WTC11 (cell line): ENCODE data around the gene TMEM235. TPM values are rescaled to one million over a fixed set of nuclear protein-coding genes. Genes with fewer than 3 reads are reported as not detected.

Source experiments
- CREB1 ChIP-seq: sonication (generic); formaldehyde crosslinking; IDR thresholded peaks from 2 replicates; pipeline ENCODE4 v1.8.0; 2023; ENCODE audit warnings: mild to moderate bottlenecking, missing genetic modification reagents
- ELF4 ChIP-seq: sonication (generic); formaldehyde crosslinking; IDR thresholded peaks from 2 replicates; pipeline ENCODE4 v1.8.1; 2022; ENCODE audit warnings: low read depth, mild to moderate bottlenecking, moderate library complexity, missing genetic modification reagents
- EMX1 ChIP-seq: fragments of 250-450 bp; sonication (Bioruptor Pico); IDR thresholded peaks from 2 replicates; pipeline ENCODE4 v1.8.0; 2021; ENCODE audit warnings: mild to moderate bottlenecking
- ETV6 ChIP-seq: sonication (generic); formaldehyde crosslinking; IDR thresholded peaks from 2 replicates; pipeline ENCODE4 v1.8.1; 2022; ENCODE audit warnings: mild to moderate bottlenecking, missing genetic modification reagents
- FOXK1 ChIP-seq: sonication (generic); formaldehyde crosslinking; IDR thresholded peaks from 2 replicates; pipeline ENCODE4 v1.8.0; 2022; ENCODE audit warnings: mild to moderate bottlenecking, moderate library complexity, missing genetic modification reagents
- FOXP1 ChIP-seq: sonication (generic); formaldehyde crosslinking; IDR thresholded peaks from 2 replicates; pipeline ENCODE4 v1.8.0; 2022; ENCODE audit warnings: missing genetic modification reagents, mild to moderate bottlenecking, moderate library complexity, borderline replicate concordance
- GABPB1 ChIP-seq: sonication (generic); formaldehyde crosslinking; IDR thresholded peaks from 2 replicates; pipeline ENCODE4 v1.8.1; 2023; ENCODE audit warnings: mild to moderate bottlenecking, missing genetic modification reagents
- GRHL2 ChIP-seq: fragments of 250-450 bp; sonication (Bioruptor Pico); IDR thresholded peaks from 2 replicates; pipeline ENCODE4 v1.8.0; 2022; ENCODE audit warnings: mild to moderate bottlenecking, moderate library complexity; ENCODE audit not compliant: insufficient replicate concordance, severe bottlenecking
- GTF2I ChIP-seq: fragments of 250-450 bp; sonication (Bioruptor Pico); conservative IDR thresholded peaks from 2 replicates; pipeline ENCODE4 v1.4.0; 2021; ENCODE audit warnings: mild to moderate bottlenecking
- HMGA2 ChIP-seq: fragments of 250-450 bp; sonication (Bioruptor Pico); IDR thresholded peaks from 2 replicates; pipeline ENCODE4 v1.4.0; 2021; ENCODE audit warnings: mild to moderate bottlenecking, moderate library complexity
- JUN ChIP-seq: sonication (generic); formaldehyde crosslinking; IDR thresholded peaks from 2 replicates; pipeline ENCODE4 v1.8.0; 2023; ENCODE audit warnings: mild to moderate bottlenecking, missing genetic modification reagents
- NFATC4 ChIP-seq: fragments of 250-450 bp; sonication (Bioruptor Pico); IDR thresholded peaks from 2 replicates; pipeline ENCODE4 v1.9.0; 2021; ENCODE audit warnings: mild to moderate bottlenecking
- SP1 ChIP-seq: sonication (generic); formaldehyde crosslinking; conservative IDR thresholded peaks from 2 replicates; pipeline ENCODE4 v1.8.1; 2022; ENCODE audit warnings: missing genetic modification reagents
- TEAD1 ChIP-seq: sonication (generic); formaldehyde crosslinking; IDR thresholded peaks from 2 replicates; pipeline ENCODE4 v1.8.0; 2022; ENCODE audit warnings: mild to moderate bottlenecking, missing genetic modification reagents
- TEAD4 ChIP-seq: sonication (generic); formaldehyde crosslinking; IDR thresholded peaks from 2 replicates; pipeline ENCODE4 v1.8.0; 2022; ENCODE audit warnings: mild to moderate bottlenecking, missing genetic modification reagents
- USF1 ChIP-seq: sonication (generic); formaldehyde crosslinking; IDR thresholded peaks from 2 replicates; pipeline ENCODE4 v1.8.0; 2022; ENCODE audit warnings: mild to moderate bottlenecking, missing genetic modification reagents
- ZNF219 ChIP-seq: sonication (generic); formaldehyde crosslinking; IDR thresholded peaks from 2 replicates; pipeline ENCODE4 v1.8.0; 2023; ENCODE audit warnings: missing genetic modification reagents, mild to moderate bottlenecking, borderline replicate concordance
- ZNF263 ChIP-seq: sonication (generic); formaldehyde crosslinking; IDR thresholded peaks from 2 replicates; pipeline ENCODE4 v1.8.1; 2022; ENCODE audit warnings: low read depth, mild to moderate bottlenecking, moderate library complexity, missing genetic modification reagents
- ZNF416 ChIP-seq: fragments of 250-450 bp; sonication (Bioruptor Pico); IDR thresholded peaks from 2 replicates; pipeline ENCODE4 v1.9.0; 2021; ENCODE audit warnings: mild to moderate bottlenecking, inconsistent platforms
- ZNF423 ChIP-seq: fragments of 250-450 bp; sonication (Bioruptor Pico); IDR thresholded peaks from 2 replicates; pipeline ENCODE4 v2.1.2; 2022; ENCODE audit warnings: mild to moderate bottlenecking, moderate library complexity
- ZNF532 ChIP-seq: fragments of 250-450 bp; sonication (Bioruptor Pico); IDR thresholded peaks from 2 replicates; pipeline ENCODE4 v1.9.0; 2021; ENCODE audit warnings: mild to moderate bottlenecking, borderline replicate concordance
- total RNA-seq: library from RNA; stranded (reverse); gene quantifications from 3 replicates; pipeline ENCODE4 v1.2.3, GENCODE V29; 2021
- TF ChIP-seq, protein P1 (sequence below): sonication (generic); formaldehyde crosslinking; IDR thresholded peaks from 2 replicates; pipeline ENCODE4 v1.8.0; 2022; ENCODE audit warnings: mild to moderate bottlenecking, missing genetic modification reagents
- TF ChIP-seq, protein P2 (sequence below): sonication (generic); formaldehyde crosslinking; IDR thresholded peaks from 2 replicates; pipeline ENCODE4 v1.8.0; 2022; ENCODE audit warnings: mild to moderate bottlenecking, missing genetic modification reagents
- TF ChIP-seq, protein P3 (sequence below): sonication (generic); formaldehyde crosslinking; IDR thresholded peaks from 2 replicates; pipeline ENCODE4 v1.8.1; 2023; ENCODE audit warnings: mild to moderate bottlenecking, missing genetic modification reagents, moderate library complexity
- TF ChIP-seq, protein P4 (sequence below): fragments of 250-450 bp; sonication (Bioruptor Pico); IDR thresholded peaks from 2 replicates; pipeline ENCODE4 v1.9.0; 2021; ENCODE audit warnings: mild to moderate bottlenecking
- TF ChIP-seq, protein P5 (sequence below): sonication (generic); formaldehyde crosslinking; IDR thresholded peaks from 2 replicates; pipeline ENCODE4 v1.8.1; 2023; ENCODE audit warnings: mild to moderate bottlenecking, missing genetic modification reagents

The TMEM235 gene
- total RNA-seq, 1 experiment from 2014 or later: 0.24 TPM

DNA sequence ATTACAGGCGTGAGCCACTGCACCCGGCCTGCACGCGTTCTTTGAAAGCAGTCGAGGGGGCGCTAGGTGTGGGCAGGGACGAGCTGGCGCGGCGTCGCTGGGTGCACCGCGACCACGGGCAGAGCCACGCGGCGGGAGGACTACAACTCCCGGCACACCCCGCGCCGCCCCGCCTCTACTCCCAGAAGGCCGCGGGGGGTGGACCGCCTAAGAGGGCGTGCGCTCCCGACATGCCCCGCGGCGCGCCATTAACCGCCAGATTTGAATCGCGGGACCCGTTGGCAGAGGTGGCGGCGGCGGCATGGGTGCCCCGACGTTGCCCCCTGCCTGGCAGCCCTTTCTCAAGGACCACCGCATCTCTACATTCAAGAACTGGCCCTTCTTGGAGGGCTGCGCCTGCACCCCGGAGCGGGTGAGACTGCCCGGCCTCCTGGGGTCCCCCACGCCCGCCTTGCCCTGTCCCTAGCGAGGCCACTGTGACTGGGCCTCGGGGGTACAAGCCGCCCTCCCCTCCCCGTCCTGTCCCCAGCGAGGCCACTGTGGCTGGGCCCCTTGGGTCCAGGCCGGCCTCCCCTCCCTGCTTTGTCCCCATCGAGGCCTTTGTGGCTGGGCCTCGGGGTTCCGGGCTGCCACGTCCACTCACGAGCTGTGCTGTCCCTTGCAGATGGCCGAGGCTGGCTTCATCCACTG is 17.3 kb upstream of the TMEM235 start, which contains the start of gene BIRC5 (continued):
- TF ChIP-seq, protein P1, sequence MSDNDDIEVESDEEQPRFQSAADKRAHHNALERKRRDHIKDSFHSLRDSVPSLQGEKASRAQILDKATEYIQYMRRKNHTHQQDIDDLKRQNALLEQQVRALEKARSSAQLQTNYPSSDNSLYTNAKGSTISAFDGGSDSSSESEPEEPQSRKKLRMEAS (CRISPR knock-in tag): peak; percentile 98
- TF ChIP-seq FOXP1 (CRISPR knock-in tag) (peak; percentile 79), SP1 (CRISPR knock-in tag) (peak; percentile 99), TEAD1 (CRISPR knock-in tag) (peak; percentile 91), FOXK1 (CRISPR knock-in tag) (peak; percentile 75), ZNF532 (CRISPR knock-in tag) (no peak), ZNF416 (CRISPR knock-in tag) (no peak), JUN (0 out of 2 replicates have a peak, but pooled peaks have one; percentile 60), CREB1 (CRISPR knock-in tag) (peak; percentile 57; the same call in 1 of the 2 replicates), GABPB1 (CRISPR knock-in tag) (peak; percentile 84), ELF4 (CRISPR knock-in tag) (peak; percentile 26; the same call in 1 of the 2 replicates), HMGA2 (CRISPR knock-in tag) (no peak), USF1 (peak; percentile 61; the same call in 1 of the 2 replicates), ETV6 (CRISPR knock-in tag) (peak; percentile 97), ZNF423 (CRISPR knock-in tag) (no peak), ZNF263 (CRISPR knock-in tag) (peak; percentile 60; the same call in 1 of the 2 replicates), EMX1 (CRISPR knock-in tag) (no peak), TEAD4 (CRISPR knock-in tag) (0 out of 2 replicates have a peak, but pooled peaks have one; percentile 22), GRHL2 (CRISPR knock-in tag) (no peak), NFATC4 (CRISPR knock-in tag) (no peak), GTF2I (CRISPR knock-in tag) (no peak), ZNF219 (CRISPR knock-in tag) (no peak)
- TF ChIP-seq, protein P2, sequence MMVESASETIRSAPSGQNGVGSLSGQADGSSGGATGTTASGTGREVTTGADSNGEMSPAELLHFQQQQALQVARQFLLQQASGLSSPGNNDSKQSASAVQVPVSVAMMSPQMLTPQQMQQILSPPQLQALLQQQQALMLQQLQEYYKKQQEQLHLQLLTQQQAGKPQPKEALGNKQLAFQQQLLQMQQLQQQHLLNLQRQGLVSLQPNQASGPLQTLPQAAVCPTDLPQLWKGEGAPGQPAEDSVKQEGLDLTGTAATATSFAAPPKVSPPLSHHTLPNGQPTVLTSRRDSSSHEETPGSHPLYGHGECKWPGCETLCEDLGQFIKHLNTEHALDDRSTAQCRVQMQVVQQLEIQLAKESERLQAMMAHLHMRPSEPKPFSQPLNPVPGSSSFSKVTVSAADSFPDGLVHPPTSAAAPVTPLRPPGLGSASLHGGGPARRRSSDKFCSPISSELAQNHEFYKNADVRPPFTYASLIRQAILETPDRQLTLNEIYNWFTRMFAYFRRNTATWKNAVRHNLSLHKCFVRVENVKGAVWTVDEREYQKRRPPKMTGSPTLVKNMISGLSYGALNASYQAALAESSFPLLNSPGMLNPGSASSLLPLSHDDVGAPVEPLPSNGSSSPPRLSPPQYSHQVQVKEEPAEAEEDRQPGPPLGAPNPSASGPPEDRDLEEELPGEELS: peak; percentile 89
- TF ChIP-seq, protein P3, sequence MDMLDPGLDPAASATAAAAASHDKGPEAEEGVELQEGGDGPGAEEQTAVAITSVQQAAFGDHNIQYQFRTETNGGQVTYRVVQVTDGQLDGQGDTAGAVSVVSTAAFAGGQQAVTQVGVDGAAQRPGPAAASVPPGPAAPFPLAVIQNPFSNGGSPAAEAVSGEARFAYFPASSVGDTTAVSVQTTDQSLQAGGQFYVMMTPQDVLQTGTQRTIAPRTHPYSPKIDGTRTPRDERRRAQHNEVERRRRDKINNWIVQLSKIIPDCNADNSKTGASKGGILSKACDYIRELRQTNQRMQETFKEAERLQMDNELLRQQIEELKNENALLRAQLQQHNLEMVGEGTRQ (CRISPR knock-in tag): peak; percentile 23; the same call in 1 of the 2 replicates
- TF ChIP-seq, protein P4, sequence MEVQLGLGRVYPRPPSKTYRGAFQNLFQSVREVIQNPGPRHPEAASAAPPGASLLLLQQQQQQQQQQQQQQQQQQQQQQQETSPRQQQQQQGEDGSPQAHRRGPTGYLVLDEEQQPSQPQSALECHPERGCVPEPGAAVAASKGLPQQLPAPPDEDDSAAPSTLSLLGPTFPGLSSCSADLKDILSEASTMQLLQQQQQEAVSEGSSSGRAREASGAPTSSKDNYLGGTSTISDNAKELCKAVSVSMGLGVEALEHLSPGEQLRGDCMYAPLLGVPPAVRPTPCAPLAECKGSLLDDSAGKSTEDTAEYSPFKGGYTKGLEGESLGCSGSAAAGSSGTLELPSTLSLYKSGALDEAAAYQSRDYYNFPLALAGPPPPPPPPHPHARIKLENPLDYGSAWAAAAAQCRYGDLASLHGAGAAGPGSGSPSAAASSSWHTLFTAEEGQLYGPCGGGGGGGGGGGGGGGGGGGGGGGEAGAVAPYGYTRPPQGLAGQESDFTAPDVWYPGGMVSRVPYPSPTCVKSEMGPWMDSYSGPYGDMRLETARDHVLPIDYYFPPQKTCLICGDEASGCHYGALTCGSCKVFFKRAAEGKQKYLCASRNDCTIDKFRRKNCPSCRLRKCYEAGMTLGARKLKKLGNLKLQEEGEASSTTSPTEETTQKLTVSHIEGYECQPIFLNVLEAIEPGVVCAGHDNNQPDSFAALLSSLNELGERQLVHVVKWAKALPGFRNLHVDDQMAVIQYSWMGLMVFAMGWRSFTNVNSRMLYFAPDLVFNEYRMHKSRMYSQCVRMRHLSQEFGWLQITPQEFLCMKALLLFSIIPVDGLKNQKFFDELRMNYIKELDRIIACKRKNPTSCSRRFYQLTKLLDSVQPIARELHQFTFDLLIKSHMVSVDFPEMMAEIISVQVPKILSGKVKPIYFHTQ (CRISPR knock-in tag): no peak
- TF ChIP-seq, protein P5, sequence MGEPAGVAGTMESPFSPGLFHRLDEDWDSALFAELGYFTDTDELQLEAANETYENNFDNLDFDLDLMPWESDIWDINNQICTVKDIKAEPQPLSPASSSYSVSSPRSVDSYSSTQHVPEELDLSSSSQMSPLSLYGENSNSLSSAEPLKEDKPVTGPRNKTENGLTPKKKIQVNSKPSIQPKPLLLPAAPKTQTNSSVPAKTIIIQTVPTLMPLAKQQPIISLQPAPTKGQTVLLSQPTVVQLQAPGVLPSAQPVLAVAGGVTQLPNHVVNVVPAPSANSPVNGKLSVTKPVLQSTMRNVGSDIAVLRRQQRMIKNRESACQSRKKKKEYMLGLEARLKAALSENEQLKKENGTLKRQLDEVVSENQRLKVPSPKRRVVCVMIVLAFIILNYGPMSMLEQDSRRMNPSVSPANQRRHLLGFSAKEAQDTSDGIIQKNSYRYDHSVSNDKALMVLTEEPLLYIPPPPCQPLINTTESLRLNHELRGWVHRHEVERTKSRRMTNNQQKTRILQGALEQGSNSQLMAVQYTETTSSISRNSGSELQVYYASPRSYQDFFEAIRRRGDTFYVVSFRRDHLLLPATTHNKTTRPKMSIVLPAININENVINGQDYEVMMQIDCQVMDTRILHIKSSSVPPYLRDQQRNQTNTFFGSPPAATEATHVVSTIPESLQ (CRISPR knock-in tag): no peak
